Measurements from ENCODE around the gene P4HB.
"Not testable (repeated sequence)": the region's sequence is repeated elsewhere in the genome, so short reads cannot be mapped to it uniquely, and the experiment has no call there.

Gene P4HB

DNA sequence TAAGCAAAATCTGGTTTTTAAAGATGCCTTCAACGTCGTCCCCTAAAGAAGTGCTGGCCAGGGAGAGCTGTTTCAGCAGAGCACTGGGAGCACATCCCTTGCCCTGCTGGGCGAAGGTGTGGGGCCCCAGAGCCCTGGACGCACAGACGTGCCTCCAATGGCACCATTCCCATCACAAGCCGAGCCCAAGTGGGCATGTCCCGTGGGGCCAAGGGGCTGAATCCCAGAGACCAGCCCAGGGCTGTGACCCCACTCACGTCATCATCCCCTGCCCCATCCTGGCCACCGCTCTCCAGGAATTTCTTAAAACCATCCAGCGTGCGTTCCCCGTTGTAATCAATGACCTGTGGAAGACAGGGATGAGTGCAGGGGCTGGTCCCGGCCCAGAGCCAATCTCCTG is 15.4 kb downstream of the P4HB start:
- FAIRE-seq = no peak

DNA sequence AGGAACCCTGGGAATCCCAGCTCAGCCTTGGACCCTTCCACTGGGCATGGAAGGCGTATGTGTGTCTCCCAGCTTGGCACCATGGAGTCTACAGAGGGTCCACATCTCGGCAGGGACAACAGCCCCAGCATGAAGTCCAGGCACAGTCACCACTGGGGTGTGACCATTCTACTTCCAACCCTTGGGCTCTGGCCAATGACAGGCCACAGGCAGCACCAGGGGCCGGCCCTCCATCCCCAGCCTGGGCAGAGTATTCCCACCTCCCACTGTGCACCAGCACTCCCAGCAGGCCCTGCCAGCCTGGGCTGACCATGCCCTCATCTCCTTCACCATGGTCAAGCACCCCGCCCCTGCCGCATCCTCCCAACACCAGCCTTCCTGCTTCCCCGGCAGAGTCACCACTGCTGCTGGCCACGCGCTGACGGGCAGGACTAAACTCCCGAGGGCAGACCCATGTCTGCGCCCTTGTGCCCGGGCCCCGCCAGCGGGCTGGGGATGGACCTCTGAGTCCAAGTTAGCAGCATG is 15.9 kb downstream of the P4HB start:
- FAIRE-seq = no peak

DNA sequence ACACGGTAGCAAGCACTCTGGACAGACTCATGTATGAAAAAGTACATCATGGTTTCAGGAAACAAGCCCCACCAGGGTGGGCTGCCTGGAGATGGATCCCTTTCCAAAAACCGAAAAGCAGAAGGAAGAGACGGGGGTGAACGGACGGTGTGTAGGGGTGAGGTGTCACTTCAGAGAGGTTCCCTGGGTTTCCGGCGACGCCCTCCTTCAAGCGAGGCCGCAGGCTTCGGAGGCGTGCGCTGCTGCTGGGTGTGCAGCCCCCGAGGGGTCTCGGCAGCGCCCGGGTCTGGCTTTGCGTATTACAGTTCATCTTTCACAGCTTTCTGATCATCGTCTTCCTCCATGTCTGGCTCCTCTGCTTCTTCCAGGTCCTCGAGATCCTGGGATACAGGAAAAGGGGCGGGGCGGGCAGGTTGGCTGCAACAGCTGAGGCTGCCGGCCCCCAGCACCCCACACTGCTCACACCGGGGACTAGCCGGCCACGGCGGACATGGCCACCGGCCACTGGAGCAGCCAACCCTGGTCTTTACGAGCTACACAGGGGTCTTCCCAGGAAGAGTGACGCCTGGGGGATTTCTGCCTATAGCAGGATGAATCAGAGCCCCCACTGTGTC is 16.5 kb downstream of the P4HB start:
- FAIRE-seq = no peak

DNA sequence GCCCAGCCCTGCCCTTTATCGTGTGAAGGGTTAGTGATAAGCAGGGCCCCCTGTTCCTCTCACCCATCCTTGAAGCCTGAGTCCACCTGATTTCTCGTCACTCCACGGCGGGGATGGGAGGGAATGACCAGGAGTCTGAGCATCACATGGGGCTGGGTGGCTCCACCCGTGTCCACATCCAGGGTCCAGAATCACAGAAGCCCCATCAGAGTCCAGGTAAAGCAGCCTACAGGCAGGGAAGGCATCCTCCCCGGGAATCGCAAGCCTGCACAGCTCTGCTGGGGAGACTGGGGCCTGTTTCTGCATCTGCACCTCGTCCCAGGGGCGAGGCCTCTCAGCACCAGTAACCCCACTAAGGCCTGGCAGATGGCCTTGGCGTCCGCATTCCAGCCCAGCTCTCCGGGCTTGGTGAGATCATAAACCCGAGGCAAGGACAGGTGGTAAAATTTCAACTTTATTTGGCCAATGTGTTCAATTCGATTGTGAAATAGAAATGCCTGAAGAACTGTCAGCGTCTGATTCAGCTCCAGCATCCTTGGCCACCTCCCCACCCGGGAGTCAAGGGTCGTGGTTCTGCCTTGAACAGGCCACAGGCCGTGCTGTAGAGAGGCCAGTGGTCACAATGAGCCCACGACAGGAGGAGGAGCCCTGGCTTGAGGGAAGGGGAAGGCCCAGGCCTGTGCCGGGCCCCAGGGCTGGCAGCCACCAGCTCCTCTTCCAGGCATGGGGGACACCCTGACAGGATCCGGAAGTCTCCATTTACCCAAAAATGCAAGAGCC is 17.4 kb downstream of the P4HB start:
- no peak for FAIRE-seq

DNA sequence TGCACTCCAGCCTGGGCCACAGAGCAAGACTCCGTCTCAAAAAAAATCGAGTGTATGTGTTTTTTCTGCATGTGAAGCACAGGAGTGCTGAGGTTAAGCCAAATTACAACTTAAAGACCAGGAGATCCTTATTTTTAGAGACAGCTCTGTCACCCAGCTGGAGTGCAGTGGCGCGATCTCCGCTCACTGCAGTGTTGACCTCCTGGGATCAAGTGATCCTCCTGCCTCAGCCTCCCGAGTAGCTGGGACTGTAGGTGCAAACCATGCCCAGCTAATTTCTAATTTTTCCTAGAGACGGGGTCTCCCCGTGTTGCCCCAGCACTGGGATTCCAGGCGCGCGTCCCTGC is 18.0 kb downstream of the P4HB start:
- no peak for FAIRE-seq

DNA sequence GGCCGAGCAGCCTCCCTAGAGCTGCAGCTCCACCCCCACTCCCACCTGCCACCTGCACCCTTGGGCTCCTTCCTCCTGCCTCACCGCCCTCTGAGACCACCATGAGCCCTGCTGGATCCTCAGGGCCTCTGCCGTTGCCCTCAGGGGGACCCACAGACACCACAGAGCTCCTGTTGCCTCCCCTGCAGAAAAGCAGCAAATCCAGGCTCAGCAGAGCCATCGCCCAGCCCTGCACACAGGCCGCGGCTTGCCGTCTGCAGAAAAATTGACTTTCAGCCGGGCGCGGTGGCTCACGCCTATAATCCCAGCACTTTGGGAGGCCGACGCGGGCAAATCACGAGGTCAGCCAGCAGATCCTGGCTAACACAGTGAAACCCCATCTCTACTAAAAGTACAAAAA is 18.5 kb downstream of the P4HB start:
- no peak for FAIRE-seq

DNA sequence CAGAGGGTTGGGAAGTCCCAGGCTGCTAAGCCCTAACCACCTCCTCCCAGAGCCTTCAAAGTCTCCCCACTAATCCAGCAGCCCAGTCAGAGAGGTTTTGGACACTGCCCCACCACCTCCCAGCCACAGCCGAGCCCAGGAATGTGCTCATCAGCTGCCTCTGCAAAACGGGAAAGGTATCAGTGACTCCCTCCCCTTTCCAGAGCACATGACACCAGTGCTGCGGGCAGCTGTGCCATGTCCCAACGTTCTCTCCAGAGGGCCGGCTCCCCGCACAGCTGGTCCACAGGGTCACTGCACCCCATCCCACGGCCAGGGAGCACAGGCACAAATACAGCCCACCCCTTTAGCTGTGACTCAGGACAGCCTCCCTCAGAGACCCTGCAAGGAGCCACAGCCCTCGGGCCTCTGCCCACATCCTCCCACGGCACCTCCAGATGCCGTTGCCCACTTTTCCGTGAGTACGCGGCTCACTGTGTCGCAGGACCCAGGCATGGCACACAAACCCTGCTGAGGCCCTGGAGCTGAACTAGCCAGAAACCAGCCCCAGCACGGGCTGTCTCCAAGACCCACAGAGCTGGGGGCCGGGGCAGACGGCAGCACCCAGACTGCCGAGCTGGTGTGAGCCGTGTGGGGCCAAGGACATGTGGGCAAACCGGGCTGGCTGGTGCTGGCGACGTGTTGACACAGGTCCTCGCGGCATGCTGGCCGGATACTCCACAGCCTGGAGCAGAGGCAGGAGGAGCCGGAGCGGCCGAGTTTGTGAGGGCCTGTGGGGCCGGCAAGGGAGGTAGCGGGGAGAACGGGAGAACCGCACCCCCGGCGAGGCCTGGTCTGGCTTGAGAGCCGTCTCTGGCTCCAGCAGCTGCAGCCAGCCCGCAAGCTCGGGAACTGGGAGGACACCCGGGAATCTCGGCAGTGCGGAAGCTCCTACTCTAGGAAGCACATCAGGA is 19.2 kb downstream of the P4HB start:
- FAIRE-seq = no peak

DNA sequence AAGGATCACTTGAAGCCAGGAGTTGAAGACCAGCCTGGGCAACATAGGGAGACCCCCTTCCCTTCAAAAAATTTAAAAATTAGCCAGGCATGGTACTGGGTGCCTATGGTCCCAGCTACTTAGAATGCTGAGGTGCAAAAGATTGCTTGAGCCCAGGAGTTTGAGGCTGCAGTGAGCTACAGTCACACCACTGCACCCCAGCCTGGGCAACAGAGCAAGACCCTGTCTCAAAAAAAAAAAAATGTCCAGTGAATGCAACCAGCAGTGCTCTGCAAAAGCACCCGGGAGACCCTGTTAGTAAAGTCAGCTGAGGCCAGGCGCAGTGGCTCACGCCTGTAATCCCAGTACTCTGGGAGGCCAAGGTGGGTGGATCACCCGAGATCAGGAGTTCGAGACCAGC is 20.3 kb downstream of the P4HB start:
- not testable (repeated sequence) for FAIRE-seq

DNA sequence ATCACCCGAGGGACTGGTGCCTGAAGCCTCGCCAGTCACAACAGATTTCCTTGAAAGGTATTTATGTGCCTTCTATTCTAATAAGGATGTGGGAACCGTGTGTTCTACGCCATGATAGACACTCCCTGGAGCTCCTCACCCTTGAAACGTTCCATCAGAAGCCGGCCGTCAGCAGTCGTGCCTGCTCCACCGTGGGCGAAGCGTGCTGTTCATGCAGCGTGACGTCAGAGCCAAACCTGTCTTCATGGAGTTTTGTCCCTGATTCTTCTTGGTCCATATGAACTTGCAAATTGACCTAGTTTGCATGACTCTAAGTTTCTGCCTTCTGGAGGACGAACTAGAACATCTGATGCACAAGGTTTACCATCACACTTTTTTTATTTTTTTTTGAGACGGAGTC is 21.0 kb downstream of the P4HB start:
- FAIRE-seq = no peak

DNA sequence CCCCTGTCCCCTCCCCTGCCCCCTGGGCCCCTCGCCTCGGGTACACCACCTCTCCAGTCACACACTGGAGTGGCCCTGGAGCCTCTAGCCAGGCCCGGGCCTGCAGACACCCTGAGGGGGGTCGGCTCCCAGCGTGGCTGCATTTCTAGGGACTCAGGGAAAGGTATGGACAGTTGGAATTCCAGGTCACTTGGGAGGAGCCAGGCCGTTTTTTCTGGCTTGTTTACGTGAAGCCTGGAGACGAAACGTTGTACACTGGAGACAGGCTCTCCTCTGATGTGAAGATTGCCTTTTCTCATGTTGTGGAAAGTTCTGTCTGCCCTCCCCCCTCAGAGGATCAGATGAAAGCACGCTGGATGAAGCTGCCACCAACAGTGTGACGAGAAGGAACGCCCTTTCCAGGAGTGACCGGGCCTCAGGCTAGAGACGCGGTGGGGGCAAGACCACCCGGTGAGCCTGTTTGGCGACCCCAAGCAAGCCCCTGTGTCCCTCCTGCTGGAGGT is 21.5 kb downstream of the P4HB start:
- no peak for FAIRE-seq

DNA sequence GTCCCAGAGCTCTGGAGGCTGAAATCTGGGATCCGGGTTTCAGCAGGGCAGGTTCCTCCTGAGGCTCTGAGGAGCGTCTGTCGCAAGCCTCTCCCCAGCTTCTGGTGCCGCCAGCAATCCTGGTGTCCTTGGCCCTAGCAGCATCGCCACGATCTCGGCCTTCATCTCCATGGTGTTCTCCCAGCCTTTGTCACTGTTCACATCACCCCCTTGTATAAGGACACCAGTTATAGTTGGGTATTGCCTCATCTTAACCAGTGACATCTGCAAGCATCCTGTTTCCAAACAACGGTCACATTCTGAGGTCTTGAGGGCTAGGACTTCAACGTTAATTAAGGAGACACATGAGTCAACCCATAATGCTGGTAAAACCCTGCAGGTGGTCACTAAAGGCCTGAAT is 22.7 kb downstream of the P4HB start:
- FAIRE-seq = no peak

DNA sequence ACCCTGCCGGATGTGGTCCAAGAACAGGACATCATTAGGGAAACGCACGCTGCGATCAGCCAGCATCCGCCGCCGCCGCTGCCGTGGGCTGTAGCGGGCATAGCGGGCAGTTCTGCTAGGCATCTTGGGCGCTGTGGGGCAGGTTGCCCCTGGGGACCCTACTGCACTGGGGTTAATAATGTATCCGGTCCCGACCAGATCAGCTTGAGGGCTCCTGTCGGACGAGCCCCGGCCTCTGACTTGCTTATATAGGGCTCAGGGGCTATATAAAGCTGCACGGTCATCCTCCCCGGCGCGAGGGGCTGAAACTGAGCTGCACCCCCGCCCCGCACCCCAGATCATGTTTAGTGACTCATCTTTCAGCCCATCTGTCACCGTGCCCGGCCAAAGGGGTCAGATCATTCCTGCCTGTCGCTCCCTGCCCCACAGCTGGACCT is 25.5 kb downstream of the P4HB start, which contains the start of gene PPP1R27:
Gene PPP1R27, minus strand, starts transcription at position 220 of the 437 bp plus-strand sequence. Its CDS starts 97 bp downstream, at position 123.
- FAIRE-seq = no peak

DNA sequence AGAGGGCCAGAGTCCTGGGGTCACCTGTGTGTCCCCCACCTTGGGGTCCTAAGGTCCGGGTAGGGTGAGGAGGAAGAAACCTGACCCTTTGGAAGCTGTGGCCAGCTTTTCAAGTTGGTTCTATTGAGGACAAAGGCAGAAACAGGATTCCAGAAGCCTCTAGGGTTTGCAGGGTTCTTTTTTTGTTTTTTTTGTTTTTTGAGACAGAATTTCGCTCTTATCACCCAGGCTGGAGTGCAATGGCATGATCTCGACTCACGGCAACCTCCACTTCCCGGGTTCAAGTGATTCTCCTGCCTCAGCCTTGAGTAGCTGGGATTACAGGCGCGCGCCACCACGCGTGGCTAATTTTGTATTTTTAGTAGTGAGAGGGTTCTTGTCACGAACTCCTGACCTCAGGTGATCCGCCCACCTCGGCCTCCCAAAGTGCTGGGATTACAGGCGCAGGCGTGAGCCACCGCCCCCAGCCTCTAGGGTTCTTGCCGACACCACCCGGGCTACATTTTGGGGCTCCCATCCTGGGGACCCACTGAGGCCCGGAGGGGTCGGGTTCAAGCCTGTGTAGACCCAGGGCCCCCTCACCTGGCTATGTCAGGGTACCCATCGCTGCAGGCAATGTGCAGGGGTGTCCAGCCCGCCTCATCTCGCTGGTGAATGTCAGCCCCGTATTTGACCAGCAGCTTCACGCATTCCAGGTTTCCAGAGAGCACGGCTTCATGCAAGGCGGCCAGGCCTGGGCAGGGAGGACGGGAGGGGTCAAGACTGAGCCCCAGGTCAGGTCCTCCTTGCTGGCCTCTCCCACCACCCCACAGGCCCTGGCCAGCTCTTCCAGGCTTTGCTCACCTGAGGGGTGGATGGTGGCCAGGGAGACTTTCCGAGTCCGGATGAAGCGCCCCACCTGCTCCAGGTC is 26.2 kb downstream of the P4HB start:
- FAIRE-seq = no peak

DNA sequence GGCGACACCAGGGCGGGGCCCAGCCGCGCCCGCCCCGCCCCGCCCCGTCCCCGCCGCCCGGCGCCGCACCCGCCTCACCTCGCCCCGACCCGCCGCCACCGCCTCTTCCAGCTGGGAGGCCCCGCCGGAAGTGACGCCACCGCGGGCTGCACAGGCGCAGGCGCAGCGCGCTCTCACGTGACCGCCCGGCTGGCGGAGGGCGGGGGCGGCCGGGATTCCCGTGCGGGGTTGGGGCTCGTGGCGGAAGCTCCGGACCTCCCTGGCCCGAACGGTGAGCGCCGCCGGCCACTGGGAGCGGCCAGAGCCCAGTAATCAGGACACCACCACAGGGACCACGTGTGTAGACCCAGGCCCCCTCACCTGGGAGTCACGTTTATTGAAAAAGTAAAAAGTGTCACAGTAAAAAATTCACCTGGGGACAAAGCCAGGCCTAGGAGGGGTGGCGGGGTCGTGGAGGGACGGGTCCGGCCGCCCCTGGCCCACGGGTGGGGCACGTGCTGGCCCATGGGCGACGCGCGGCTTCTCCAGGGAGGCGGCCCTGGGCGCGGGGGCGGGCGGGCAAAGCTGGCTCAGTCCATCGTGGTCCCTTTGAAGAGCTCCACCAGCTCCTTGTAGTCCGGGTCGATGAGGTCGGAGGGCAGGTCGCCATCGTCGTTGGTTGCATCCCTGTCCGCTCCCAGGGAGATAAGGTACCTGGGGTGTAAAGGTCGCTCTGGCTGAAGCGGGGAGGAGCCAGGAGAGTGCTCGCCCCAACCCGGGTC is 27.0 kb downstream of the P4HB start, which contains the start of gene MCRIP1:
Gene MCRIP1, minus strand, starts transcription at position 132 of the 761 bp plus-strand sequence. CDS start 8,785 bp downstream, outside the sequence.
- FAIRE-seq = no peak

DNA sequence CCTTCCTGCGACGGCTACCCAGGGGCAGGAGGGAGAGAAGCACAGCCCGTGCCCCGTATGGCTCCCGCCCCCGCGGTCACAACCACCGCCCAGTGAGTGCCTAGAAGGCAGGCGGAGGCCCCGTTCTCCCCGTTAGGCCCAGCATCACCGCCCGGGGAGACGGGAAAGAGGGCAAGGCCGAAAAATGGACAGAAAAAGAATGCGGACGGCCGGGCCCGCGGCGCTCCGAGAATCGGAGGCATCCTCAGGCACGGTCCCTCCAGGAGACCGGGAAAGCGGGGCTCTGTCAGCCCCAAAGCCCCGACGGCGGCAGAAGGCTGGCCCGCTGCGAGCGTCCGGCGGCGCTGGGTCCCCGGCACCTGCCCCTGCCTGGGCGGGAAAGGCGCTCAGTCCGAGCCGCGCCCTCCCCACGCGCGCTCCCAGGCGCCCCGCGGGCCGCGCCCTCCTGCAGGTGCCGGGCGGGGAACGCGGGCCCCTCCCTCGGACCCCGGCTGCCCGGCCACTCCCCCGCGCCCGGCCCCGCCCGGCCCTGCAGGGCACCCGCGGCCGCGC is 27.7 kb downstream of the P4HB start:
- FAIRE-seq = no peak

DNA sequence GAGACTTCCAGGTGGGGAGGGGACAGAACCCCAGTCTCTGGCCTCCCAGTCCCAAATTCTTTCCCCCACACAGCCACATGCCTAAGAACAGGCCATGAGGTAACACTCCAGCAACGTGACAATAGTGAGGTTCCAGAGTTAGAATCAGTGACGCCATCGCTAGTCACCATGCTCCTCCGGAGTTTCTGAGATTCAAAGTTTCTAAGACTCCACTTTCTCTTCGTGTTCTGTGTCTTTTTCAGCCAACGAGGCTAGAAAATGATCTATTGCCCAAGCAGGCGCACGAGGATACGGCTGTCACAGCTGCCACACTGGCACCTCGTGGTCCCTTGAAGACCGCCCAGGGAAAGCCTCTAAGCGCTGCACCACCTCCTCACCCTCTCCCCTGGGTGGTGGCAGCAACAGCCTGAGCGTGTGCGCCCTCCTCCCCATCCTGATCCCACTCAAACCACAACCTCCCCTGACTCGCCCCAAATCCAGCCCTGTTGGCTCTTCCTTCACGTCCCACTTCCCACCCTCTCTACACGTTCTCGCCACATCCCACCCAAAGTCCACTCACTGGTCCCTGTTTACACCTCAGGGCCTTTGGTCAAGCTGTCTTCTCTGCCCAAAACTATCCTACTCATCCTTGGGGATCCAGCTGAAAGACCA is 28.3 kb downstream of the P4HB start:
- FAIRE-seq = no peak

DNA sequence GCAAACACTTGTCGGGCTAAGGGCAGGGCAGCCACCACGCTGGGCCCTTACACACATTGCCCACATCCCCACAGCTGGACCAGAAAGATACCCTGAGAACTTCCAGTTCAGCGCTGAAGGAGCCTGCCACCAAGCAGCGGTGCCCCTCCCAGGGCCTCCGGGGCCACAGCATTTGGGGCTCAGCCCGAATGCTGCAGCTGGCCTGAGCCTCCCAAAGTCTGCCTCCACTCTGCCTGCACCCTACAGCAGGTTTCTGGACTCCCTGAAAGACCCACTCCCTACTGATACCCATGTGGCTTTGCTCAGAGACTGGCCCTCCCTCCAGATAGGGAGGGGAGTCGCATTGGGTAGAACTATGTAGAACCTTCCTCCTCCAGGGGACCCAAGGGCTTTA is 28.8 kb downstream of the P4HB start:
- FAIRE-seq = no peak

DNA sequence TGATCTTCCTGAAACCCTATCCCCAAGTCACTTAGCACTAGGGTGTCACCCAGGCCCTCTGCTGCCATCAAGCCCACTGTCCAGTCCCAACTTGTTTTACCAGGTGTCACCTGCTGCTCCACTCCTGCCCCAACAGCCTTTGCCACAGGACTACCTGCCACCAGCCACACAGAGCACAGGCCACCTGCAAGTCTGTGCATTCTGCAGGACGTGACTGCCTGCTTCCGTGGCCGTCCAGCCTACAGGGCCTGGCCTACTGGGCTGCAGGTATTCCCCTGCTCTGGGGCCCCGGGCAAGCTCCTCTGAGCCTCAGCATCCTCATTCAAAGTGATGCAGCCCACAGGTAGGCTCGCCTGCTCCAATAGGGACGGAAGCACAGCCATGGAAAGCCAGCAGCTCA is 30.5 kb downstream of the P4HB start:
- no peak for FAIRE-seq

DNA sequence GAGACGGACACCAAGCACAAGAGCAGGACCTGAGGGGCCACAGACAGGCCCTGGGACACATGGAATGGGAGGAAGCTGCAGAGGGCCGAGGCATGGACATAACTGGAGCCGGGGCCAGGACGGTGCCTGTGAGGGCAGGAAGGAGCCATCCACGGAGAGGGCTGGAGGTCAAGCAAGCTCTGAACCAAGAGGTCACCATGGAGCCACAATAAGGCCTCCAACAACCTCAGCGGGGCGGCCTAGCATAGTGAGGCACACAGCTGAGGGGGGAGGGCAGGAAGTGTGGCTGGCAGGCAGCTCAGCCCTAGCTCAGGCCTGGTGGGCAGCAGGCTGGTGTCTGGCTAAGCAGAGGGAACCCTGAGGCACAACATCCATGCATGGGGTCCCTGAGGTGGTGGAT is 31.7 kb downstream of the P4HB start:
- FAIRE-seq = no peak

DNA sequence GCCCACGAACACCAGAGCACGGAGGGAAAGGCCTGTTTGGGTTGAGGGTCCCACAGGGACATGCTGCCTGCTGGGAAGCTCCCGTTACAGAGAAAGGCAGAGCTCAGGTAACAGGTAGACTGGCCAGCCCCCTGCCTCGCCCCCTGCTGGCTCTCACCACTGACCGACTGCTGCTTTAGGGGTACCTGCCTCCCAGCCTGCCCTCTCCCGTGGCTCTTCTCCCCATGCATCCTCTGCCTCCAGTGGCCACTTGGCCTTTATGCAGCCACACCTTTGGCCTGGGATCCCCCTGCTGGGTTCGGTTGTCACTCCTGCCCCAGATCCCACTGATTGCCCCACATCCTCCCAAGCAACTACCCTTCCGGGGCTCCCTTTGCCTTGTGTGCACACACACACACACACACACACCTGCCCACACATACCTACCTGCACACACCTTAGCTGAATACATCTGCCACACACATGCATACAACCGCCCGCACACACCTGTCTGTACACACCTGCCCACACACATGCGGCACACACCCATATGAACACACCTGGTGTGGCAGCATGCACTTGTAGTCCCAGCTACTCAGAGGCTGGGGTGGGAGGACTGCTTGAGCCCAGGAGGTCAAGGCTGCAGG is 34.4 kb downstream of the P4HB start:
- no peak for FAIRE-seq

All from G401.6 (cell line).